SK-N-SH (cell line): ENCODE measurements around the gene ASCC3.

ENCODE experiments used
- CTCF ChIP-seq: fragments of 200-600 bp; sonication (generic); IDR thresholded peaks from 2 replicates; pipeline ENCODE4 v1.6.1; 2017; ENCODE audit warnings: antibody characterized with exemption, mild to moderate bottlenecking, moderate library complexity
- EP300 ChIP-seq, 2 experiments: IDR thresholded peaks; 2 replicates each; pipeline versions ENCODE4 v1.4.0 to v1.6.1; 2012; ENCODE audit warnings: borderline replicate concordance in 1 of 2, low read depth in 1 of 2, low read length in 1 of 2
- EZH2phosphoT487 ChIP-seq: fragments of 200-600 bp; sonication (generic); IDR thresholded peaks from 2 replicates; pipeline ENCODE4 v1.6.1; 2017; ENCODE audit warnings: low read depth, mixed run types, mild to moderate bottlenecking, antibody characterized with exemption, moderate library complexity, borderline replicate concordance
- GABPA ChIP-seq: IDR thresholded peaks from 2 replicates; pipeline ENCODE4 v1.4.0; 2012; ENCODE audit warnings: low read depth, mild to moderate bottlenecking
- IRF3 ChIP-seq: fragments of 150-350 bp; IDR thresholded peaks from 2 replicates; pipeline ENCODE4 v1.6.1; 2016; ENCODE audit warnings: mild to moderate bottlenecking, low read depth, low read length
- JUND ChIP-seq: IDR thresholded peaks from 2 replicates; pipeline ENCODE4 v1.4.0; 2012
- MAX ChIP-seq: IDR thresholded peaks from 2 replicates; pipeline ENCODE4 v1.4.0; 2012; ENCODE audit warnings: low read depth
- NFIC ChIP-seq: IDR thresholded peaks from 2 replicates; pipeline ENCODE4 v1.4.0; 2012; ENCODE audit warnings: borderline replicate concordance
- POLR2AphosphoS5 ChIP-seq: IDR thresholded peaks from 2 replicates; pipeline ENCODE4 v1.6.1; 2012; ENCODE audit warnings: low read depth, low read length
- RFX5 ChIP-seq: IDR thresholded peaks from 2 replicates; pipeline ENCODE4 v1.6.1; 2012; ENCODE audit warnings: mild to moderate bottlenecking, improper control_type of control experiment, low read length
- SIN3A ChIP-seq: IDR thresholded peaks from 2 replicates; pipeline ENCODE4 v1.6.1; 2012; ENCODE audit warnings: low read depth, mild to moderate bottlenecking, low read length, moderate library complexity, borderline replicate concordance
- TEAD4 ChIP-seq: IDR thresholded peaks from 2 replicates; pipeline ENCODE4 v1.4.0; 2012; ENCODE audit warnings: mild to moderate bottlenecking, borderline replicate concordance; ENCODE audit not compliant: insufficient read depth
- ZBTB33 ChIP-seq: IDR thresholded peaks from 2 replicates; pipeline ENCODE4 v1.4.0; 2012; ENCODE audit warnings: low read depth, borderline replicate concordance

- TF ChIP-seq CTCF (no peak), POLR2AphosphoS5 (no peak), SIN3A (no peak), MAX (no peak), GABPA (no peak), JUND (no peak), ZBTB33 (no peak), IRF3 (no peak), RFX5 (no peak), TEAD4 (no peak), EP300 (IDR thresholded peaks at IDR 0.05; ENCODE audit: borderline replicate concordance in 1 of 2, low read depth in 1 of 2, low read length in 1 of 2) (no peak), EZH2phosphoT487 (no peak), NFIC (no peak)
Observed at GRCh38 chr6:100503043-100503705, 378.0 kb downstream of the ASCC3 start.
